Liver (tissue), 3 donors: ENCODE data around the gene PIMREG.

Experiments
- FOXA1 ChIP-seq: IDR thresholded peaks from 2 replicates; pipeline ENCODE4 v1.6.1; 2016; ENCODE audit warnings: antibody characterized with exemption
- MAX ChIP-seq: IDR thresholded peaks from 2 replicates; pipeline ENCODE4 v1.6.1; 2016; ENCODE audit warnings: antibody characterized with exemption
- RAD21 ChIP-seq, 2 donors: IDR thresholded peaks; 2 replicates each; pipeline ENCODE4 v1.6.1; 2016; ENCODE audit warnings: antibody characterized with exemption in 2 of 2, mild to moderate bottlenecking in 2 of 2
- TF ChIP-seq, protein P1 (sequence below): fragments of 150-350 bp; IDR thresholded peaks from 2 replicates; pipeline ENCODE4 v1.5.1; 2017; ENCODE audit warnings: improper control_type of control experiment, low read depth, low read length; ENCODE audit not compliant: missing input control
- TF ChIP-seq, protein P2 (sequence below): IDR thresholded peaks from 2 replicates; pipeline ENCODE4 v1.6.1; 2016; ENCODE audit warnings: antibody characterized with exemption, mild to moderate bottlenecking
- TF ChIP-seq, protein P3 (sequence below): IDR thresholded peaks from 2 replicates; pipeline ENCODE4 v1.6.1; 2016; ENCODE audit warnings: antibody characterized with exemption
- donor health status: healthy.
- donor health status: healthy.

DNA sequence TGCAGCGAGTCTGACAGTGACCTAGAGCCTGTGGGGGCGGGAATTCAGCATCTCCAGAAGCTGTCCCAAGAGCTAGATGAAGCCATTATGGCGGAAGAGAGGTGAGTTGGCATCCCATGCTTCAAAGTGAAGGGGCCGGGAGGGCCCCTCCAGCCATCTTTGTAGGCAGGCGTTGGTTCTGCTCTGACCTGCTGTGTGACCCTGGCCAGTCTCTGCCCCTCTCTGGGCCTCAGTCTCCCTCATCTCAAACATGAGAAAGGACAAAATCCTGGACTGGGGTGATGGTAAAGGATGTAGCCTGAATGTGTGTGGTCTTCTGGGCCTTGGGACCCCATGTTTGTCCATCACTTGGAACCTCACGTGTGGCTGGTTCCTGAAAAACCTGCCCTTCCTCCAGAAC lies 5.1 kb downstream of the PIMREG start:
- TF ChIP-seq, protein P1, sequence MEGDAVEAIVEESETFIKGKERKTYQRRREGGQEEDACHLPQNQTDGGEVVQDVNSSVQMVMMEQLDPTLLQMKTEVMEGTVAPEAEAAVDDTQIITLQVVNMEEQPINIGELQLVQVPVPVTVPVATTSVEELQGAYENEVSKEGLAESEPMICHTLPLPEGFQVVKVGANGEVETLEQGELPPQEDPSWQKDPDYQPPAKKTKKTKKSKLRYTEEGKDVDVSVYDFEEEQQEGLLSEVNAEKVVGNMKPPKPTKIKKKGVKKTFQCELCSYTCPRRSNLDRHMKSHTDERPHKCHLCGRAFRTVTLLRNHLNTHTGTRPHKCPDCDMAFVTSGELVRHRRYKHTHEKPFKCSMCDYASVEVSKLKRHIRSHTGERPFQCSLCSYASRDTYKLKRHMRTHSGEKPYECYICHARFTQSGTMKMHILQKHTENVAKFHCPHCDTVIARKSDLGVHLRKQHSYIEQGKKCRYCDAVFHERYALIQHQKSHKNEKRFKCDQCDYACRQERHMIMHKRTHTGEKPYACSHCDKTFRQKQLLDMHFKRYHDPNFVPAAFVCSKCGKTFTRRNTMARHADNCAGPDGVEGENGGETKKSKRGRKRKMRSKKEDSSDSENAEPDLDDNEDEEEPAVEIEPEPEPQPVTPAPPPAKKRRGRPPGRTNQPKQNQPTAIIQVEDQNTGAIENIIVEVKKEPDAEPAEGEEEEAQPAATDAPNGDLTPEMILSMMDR = no peak
- TF ChIP-seq, protein P2, sequence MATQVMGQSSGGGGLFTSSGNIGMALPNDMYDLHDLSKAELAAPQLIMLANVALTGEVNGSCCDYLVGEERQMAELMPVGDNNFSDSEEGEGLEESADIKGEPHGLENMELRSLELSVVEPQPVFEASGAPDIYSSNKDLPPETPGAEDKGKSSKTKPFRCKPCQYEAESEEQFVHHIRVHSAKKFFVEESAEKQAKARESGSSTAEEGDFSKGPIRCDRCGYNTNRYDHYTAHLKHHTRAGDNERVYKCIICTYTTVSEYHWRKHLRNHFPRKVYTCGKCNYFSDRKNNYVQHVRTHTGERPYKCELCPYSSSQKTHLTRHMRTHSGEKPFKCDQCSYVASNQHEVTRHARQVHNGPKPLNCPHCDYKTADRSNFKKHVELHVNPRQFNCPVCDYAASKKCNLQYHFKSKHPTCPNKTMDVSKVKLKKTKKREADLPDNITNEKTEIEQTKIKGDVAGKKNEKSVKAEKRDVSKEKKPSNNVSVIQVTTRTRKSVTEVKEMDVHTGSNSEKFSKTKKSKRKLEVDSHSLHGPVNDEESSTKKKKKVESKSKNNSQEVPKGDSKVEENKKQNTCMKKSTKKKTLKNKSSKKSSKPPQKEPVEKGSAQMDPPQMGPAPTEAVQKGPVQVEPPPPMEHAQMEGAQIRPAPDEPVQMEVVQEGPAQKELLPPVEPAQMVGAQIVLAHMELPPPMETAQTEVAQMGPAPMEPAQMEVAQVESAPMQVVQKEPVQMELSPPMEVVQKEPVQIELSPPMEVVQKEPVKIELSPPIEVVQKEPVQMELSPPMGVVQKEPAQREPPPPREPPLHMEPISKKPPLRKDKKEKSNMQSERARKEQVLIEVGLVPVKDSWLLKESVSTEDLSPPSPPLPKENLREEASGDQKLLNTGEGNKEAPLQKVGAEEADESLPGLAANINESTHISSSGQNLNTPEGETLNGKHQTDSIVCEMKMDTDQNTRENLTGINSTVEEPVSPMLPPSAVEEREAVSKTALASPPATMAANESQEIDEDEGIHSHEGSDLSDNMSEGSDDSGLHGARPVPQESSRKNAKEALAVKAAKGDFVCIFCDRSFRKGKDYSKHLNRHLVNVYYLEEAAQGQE = no peak
- TF ChIP-seq RAD21 (IDR thresholded peaks at IDR 0.05) (no peak), MAX (no peak), FOXA1 (no peak)
- TF ChIP-seq, protein P3, sequence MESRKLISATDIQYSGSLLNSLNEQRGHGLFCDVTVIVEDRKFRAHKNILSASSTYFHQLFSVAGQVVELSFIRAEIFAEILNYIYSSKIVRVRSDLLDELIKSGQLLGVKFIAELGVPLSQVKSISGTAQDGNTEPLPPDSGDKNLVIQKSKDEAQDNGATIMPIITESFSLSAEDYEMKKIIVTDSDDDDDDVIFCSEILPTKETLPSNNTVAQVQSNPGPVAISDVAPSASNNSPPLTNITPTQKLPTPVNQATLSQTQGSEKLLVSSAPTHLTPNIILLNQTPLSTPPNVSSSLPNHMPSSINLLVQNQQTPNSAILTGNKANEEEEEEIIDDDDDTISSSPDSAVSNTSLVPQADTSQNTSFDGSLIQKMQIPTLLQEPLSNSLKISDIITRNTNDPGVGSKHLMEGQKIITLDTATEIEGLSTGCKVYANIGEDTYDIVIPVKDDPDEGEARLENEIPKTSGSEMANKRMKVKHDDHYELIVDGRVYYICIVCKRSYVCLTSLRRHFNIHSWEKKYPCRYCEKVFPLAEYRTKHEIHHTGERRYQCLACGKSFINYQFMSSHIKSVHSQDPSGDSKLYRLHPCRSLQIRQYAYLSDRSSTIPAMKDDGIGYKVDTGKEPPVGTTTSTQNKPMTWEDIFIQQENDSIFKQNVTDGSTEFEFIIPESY = no peak
